ENCODE data around the gene PTRHD1. TPM values are rescaled to one million over a fixed set of nuclear protein-coding genes. Genes with fewer than 3 reads are reported as not detected.

The PTRHD1 gene
- total and polyA plus RNA-seq, 2 donors (not counting 1 experiment from before 2014, with no cell fraction given), result 26.3 to 29.9 TPM

GRCh38 chr2:24771061-24771460, 22.1 kb downstream of the PTRHD1 start:
- Histone ChIP-seq H3K4me2 (ENCODE audit: extremely low read depth, insufficient read depth, low read length) (no peak overlapping the region), H3K4me3 (replicated peaks in 1 of 4; ENCODE audit: control extremely low read depth in 1 of 4, insufficient read depth in 1 of 4, low read depth in 3 of 4, low read length in 4 of 4) (no peak overlapping the region), H2AFZ (ENCODE audit: low read length) (no peak overlapping the region), H3K36me3 (ENCODE audit: control insufficient read depth, insufficient read depth, low read length) (no peaks in the 10 kb centered on the region), H3K4me1 (ENCODE audit: control insufficient read depth, extremely low read depth, insufficient read depth, low read length) (no peaks in the 10 kb centered on the region), H3K9me3 (ENCODE audit: control insufficient read depth, insufficient read depth, low read depth, low read length) (no peaks in the 10 kb centered on the region), H3K27ac (ENCODE audit: insufficient read depth, low read length) (no peak overlapping the region), H4K20me1 (ENCODE audit: control insufficient read depth, extremely low read depth, insufficient read depth, low read length) (no peaks in the 10 kb centered on the region), H3K9ac (ENCODE audit: insufficient read depth, low read length) (no peak overlapping the region), H3K79me2 (ENCODE audit: control insufficient read depth, insufficient read depth, low read length) (no peaks in the 10 kb centered on the region), H3K27me3 (ENCODE audit: control insufficient read depth, insufficient read depth, low read length) (no peaks in the 10 kb centered on the region)
- DNase-seq (ENCODE audit: low read depth in 2 of 2), result no peak
- TF ChIP-seq, protein P1, sequence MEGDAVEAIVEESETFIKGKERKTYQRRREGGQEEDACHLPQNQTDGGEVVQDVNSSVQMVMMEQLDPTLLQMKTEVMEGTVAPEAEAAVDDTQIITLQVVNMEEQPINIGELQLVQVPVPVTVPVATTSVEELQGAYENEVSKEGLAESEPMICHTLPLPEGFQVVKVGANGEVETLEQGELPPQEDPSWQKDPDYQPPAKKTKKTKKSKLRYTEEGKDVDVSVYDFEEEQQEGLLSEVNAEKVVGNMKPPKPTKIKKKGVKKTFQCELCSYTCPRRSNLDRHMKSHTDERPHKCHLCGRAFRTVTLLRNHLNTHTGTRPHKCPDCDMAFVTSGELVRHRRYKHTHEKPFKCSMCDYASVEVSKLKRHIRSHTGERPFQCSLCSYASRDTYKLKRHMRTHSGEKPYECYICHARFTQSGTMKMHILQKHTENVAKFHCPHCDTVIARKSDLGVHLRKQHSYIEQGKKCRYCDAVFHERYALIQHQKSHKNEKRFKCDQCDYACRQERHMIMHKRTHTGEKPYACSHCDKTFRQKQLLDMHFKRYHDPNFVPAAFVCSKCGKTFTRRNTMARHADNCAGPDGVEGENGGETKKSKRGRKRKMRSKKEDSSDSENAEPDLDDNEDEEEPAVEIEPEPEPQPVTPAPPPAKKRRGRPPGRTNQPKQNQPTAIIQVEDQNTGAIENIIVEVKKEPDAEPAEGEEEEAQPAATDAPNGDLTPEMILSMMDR (conservative IDR thresholded peaks at IDR 0.05 in 1 of 2, IDR thresholded peaks at IDR 0.05 in 1 of 2; ENCODE audit: low read depth in 1 of 2, low read length in 2 of 2), result no peak
- no peak for TF ChIP-seq EZH2 (IDR thresholded peaks at IDR 0.05; ENCODE audit: low read length, missing control alignments)

DNA sequence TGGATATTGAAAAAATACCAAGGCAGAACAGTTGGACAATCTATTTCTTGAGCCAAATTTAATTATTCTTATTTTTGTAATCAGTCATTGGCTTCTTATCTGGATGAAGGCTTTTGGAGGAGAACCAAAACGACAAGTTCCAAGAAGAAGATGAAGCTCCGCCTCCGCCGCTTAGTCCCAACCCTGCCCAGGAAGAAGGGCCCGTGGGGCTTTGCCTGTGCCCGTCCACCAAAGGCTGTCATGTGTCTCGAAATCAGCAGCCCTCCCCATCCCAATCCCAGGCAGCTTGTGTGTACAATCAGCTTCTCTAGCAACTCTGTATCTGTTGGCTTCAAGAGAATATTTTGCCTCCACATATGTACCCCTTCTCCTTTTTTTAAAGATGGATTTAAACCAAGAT, 24.6 kb downstream of the PTRHD1 start:
- Histone ChIP-seq H3K4me2 (ENCODE audit: extremely low read depth, insufficient read depth, low read length) (no peak overlapping the region), H4K20me1 (ENCODE audit: control insufficient read depth, extremely low read depth, insufficient read depth, low read length) (no peaks in the 10 kb centered on the region), H3K4me3 (replicated peaks in 1 of 4; ENCODE audit: control extremely low read depth in 1 of 4, insufficient read depth in 1 of 4, low read depth in 3 of 4, low read length in 4 of 4) (no peak overlapping the region), H3K36me3 (ENCODE audit: control insufficient read depth, insufficient read depth, low read length) (no peaks in the 10 kb centered on the region), H3K9me3 (ENCODE audit: control insufficient read depth, insufficient read depth, low read depth, low read length) (no peaks in the 10 kb centered on the region), H3K27ac (ENCODE audit: insufficient read depth, low read length) (no peak overlapping the region), H3K4me1 (ENCODE audit: control insufficient read depth, extremely low read depth, insufficient read depth, low read length) (no peaks in the 10 kb centered on the region), H2AFZ (ENCODE audit: low read length) (no peak overlapping the region), H3K79me2 (ENCODE audit: control insufficient read depth, insufficient read depth, low read length) (no peaks in the 10 kb centered on the region), H3K9ac (ENCODE audit: insufficient read depth, low read length) (no peak overlapping the region), H3K27me3 (ENCODE audit: control insufficient read depth, insufficient read depth, low read length) (no peaks in the 10 kb centered on the region)
- TF ChIP-seq, protein P1 (conservative IDR thresholded peaks at IDR 0.05 in 1 of 2, IDR thresholded peaks at IDR 0.05 in 1 of 2; ENCODE audit: low read depth in 1 of 2, low read length in 2 of 2), result no peak
- TF ChIP-seq EZH2 (IDR thresholded peaks at IDR 0.05; ENCODE audit: low read length, missing control alignments), result no peak
- DNase-seq (ENCODE audit: low read depth in 2 of 2), result no peak

DNA sequence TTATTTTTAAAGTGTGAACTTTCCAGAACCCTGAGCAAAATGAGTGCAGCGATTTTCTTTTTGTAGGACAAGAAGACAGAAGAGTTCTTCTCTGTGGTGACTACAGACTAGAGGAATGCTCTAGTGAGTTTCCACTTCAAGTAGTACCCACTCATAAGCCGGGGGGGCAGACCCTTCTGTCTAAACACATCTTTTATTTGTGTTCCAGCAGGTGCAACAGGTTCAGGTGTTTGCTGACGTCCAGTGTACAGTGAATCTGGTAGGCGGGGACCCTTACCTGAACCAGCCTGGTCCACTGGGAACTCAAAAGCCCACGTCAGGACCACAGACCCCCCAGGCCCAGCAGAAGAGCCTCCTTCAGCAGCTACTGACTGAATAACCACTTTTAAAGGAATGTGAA, 25.2 kb downstream of the PTRHD1 start:
- Histone ChIP-seq H3K4me1 (ENCODE audit: control insufficient read depth, extremely low read depth, insufficient read depth, low read length) (no peaks in the 10 kb centered on the region), H3K4me3 (replicated peaks in 1 of 4; ENCODE audit: control extremely low read depth in 1 of 4, insufficient read depth in 1 of 4, low read depth in 3 of 4, low read length in 4 of 4) (no peak overlapping the region), H3K9ac (ENCODE audit: insufficient read depth, low read length) (no peak overlapping the region), H4K20me1 (ENCODE audit: control insufficient read depth, extremely low read depth, insufficient read depth, low read length) (no peaks in the 10 kb centered on the region), H3K4me2 (ENCODE audit: extremely low read depth, insufficient read depth, low read length) (no peak overlapping the region), H2AFZ (ENCODE audit: low read length) (no peak overlapping the region), H3K27me3 (ENCODE audit: control insufficient read depth, insufficient read depth, low read length) (no peaks in the 10 kb centered on the region), H3K27ac (ENCODE audit: insufficient read depth, low read length) (no peak overlapping the region), H3K79me2 (ENCODE audit: control insufficient read depth, insufficient read depth, low read length) (no peaks in the 10 kb centered on the region), H3K9me3 (ENCODE audit: control insufficient read depth, insufficient read depth, low read depth, low read length) (no peaks in the 10 kb centered on the region), H3K36me3 (ENCODE audit: control insufficient read depth, insufficient read depth, low read length) (no peaks in the 10 kb centered on the region)
- TF ChIP-seq, protein P1 (conservative IDR thresholded peaks at IDR 0.05 in 1 of 2, IDR thresholded peaks at IDR 0.05 in 1 of 2; ENCODE audit: low read depth in 1 of 2, low read length in 2 of 2), result no peak
- TF ChIP-seq EZH2 (IDR thresholded peaks at IDR 0.05; ENCODE audit: low read length, missing control alignments), result no peak
- DNase-seq (ENCODE audit: low read depth in 2 of 2), result no peak
